Measurements from ENCODE around the gene PPP1R9A. TPM values are rescaled to one million over a fixed set of nuclear protein-coding genes. Genes with fewer than 3 reads are reported as not detected.
A peak's percentile ranks its signal among the peaks of the same experiment; 100 is the strongest.
"Not testable (repeated sequence)": the region's sequence is repeated elsewhere in the genome, so short reads cannot be mapped to it uniquely, and the experiment has no call there.

Gene PPP1R9A
- total RNA-seq, 1 experiment from 2014 or later, result 2.6 TPM

GRCh38 chr7:94975336-94975735 lies 67.9 kb downstream of the PPP1R9A start:
- DNase-seq (ENCODE audit: low read depth), result peak; percentile 7

GRCh38 chr7:94980418-94981142 lies 73.2 kb downstream of the PPP1R9A start:
- no peak for DNase-seq (ENCODE audit: low read depth)

GRCh38 chr7:94995921-94996320 lies 88.5 kb downstream of the PPP1R9A start:
- no peak for DNase-seq (ENCODE audit: low read depth)

- no peak for DNase-seq (ENCODE audit: low read depth)
These were observed 89.0 kb downstream of the PPP1R9A start for GRCh38 chr7:94996369-94996768.

- DNase-seq (ENCODE audit: low read depth), result no peak
These were observed 90.2 kb downstream of the PPP1R9A start for GRCh38 chr7:94997547-94997946.

GRCh38 chr7:94998266-94999068 lies 91.1 kb downstream of the PPP1R9A start:
- no peak for DNase-seq (ENCODE audit: low read depth)

GRCh38 chr7:94999069-94999351 lies 91.6 kb downstream of the PPP1R9A start:
- DNase-seq (ENCODE audit: low read depth), result no peak

GRCh38 chr7:94999601-95000000 lies 92.2 kb downstream of the PPP1R9A start:
- DNase-seq (ENCODE audit: low read depth), result not testable (repeated sequence)

- no peak for DNase-seq (ENCODE audit: low read depth)
These were observed 93.9 kb downstream of the PPP1R9A start for GRCh38 chr7:95001258-95001657.

- DNase-seq (ENCODE audit: low read depth), result no peak
These were observed 94.6 kb downstream of the PPP1R9A start for GRCh38 chr7:95001815-95002561.

GRCh38 chr7:95002775-95003174 lies 95.4 kb downstream of the PPP1R9A start:
- no peak for DNase-seq (ENCODE audit: low read depth)

GRCh38 chr7:95004618-95005247 lies 97.3 kb downstream of the PPP1R9A start:
- no peak for DNase-seq (ENCODE audit: low read depth)

- no peak for DNase-seq (ENCODE audit: low read depth)
These were observed 98.6 kb downstream of the PPP1R9A start for GRCh38 chr7:95006010-95006409.

GRCh38 chr7:95008773-95009172 lies 101.4 kb downstream of the PPP1R9A start:
- not testable (repeated sequence) for DNase-seq (ENCODE audit: low read depth)

GRCh38 chr7:95011146-95011928 lies 103.9 kb downstream of the PPP1R9A start:
- peak; percentile 61 for DNase-seq (ENCODE audit: low read depth)

GRCh38 chr7:95011995-95012394 lies 104.6 kb downstream of the PPP1R9A start:
- DNase-seq (ENCODE audit: low read depth), result peak; percentile 23

GRCh38 chr7:95018021-95018420 lies 110.6 kb downstream of the PPP1R9A start:
- no peak for DNase-seq (ENCODE audit: low read depth)

GRCh38 chr7:95026018-95026417 lies 118.6 kb downstream of the PPP1R9A start:
- no peak for DNase-seq (ENCODE audit: low read depth)

GRCh38 chr7:95026421-95027072 lies 119.2 kb downstream of the PPP1R9A start:
- DNase-seq (ENCODE audit: low read depth), result peak; percentile 9

GRCh38 chr7:95027234-95027872 lies 120.0 kb downstream of the PPP1R9A start:
- DNase-seq (ENCODE audit: low read depth), result no peak
